K562 (cell line): ENCODE data around the gene MATN1. TPM values are rescaled to one million over a fixed set of nuclear protein-coding genes. Genes with fewer than 3 reads are reported as not detected.
A peak's percentile ranks its signal among the peaks of the same experiment; 100 is the strongest.

Experiments used
- DEAF1 ChIP-seq: fragments of 450-650 bp; formaldehyde crosslinking; IDR thresholded peaks from 2 replicates; pipeline ENCODE4 v1.4.0; 2020; ENCODE audit warnings: mild to moderate bottlenecking, moderate library complexity
- HNRNPK ChIP-seq: fragments of 200-400 bp; formaldehyde crosslinking; IDR thresholded peaks from one replicate; pipeline ENCODE4 v1.6.1; 2018; ENCODE audit warnings: mild to moderate bottlenecking, low read depth, low read length; ENCODE audit not compliant: poor library complexity, severe bottlenecking
- HOMEZ ChIP-seq: fragments of 250-450 bp; sonication (Bioruptor Pico); IDR thresholded peaks from 2 replicates; pipeline ENCODE4 v1.4.0; 2020; ENCODE audit warnings: mild to moderate bottlenecking, moderate library complexity
- IFI16 ChIP-seq: fragments of 250-450 bp; sonication (Bioruptor Pico); IDR thresholded peaks from 2 replicates; pipeline ENCODE4 v2.1.2; 2022; ENCODE audit warnings: mild to moderate bottlenecking, inconsistent platforms
- LEF1 ChIP-seq: fragments of 450-650 bp; IDR thresholded peaks from 2 replicates; pipeline ENCODE4 v1.6.1; 2016; ENCODE audit warnings: mild to moderate bottlenecking
- RFX1 ChIP-seq: fragments of 450-650 bp; IDR thresholded peaks from 2 replicates; pipeline ENCODE4 v1.6.1; 2016; ENCODE audit warnings: mild to moderate bottlenecking, moderate library complexity
- TFE3 ChIP-seq: fragments of 450-650 bp; formaldehyde crosslinking; IDR thresholded peaks from 2 replicates; pipeline ENCODE4 v1.4.0; 2020; ENCODE audit warnings: mild to moderate bottlenecking, mixed read lengths
- ZC3H8 ChIP-seq: fragments of 450-650 bp; IDR thresholded peaks from 2 replicates; pipeline ENCODE4 v1.6.1; 2017
- ZNF785 ChIP-seq: fragments of 250-450 bp; sonication (Bioruptor Pico); IDR thresholded peaks from 2 replicates; pipeline ENCODE4 v1.4.0; 2020; ENCODE audit warnings: mild to moderate bottlenecking
- polyA plus RNA-seq, 8 experiments: library from polyadenylated mRNA; depleted of rRNA in 4 of 8; stranded (reverse) in 5 of 8; unstranded in 3 of 8; fragments of >200 nt; fragmentation: Nextera tagmentation in 2 of 8; fragmentation: Illumina TruSeq in 1 of 8; extraction: Ambion mirVana in 2 of 8; extraction: Trizol in 1 of 8; gene quantifications; 2 replicates each; pipeline versions ENCODE4 v1.2.1 to v1.2.3, GENCODE V29; 2011 to 2014; ENCODE audit warnings: inconsistent platforms in 1 of 8, missing spikeins in 1 of 8
- total RNA-seq, 7 experiments: library from RNA; depleted of rRNA in 6 of 7; stranded (reverse); fragments of >200 nt in 6 of 7; fragmentation: Illumina TruSeq in 2 of 7; extraction: Trizol in 2 of 7; gene quantifications; 2 replicates each; pipeline versions ENCODE4 v1.2.1 to v1.2.3, GENCODE V29; 2011 to 2021; ENCODE audit warnings: low replicate concordance in 1 of 7
- TF ChIP-seq, protein P1 (sequence below): sonication (generic); formaldehyde crosslinking; IDR thresholded peaks from 2 replicates; pipeline ENCODE4 v1.8.0; 2023; ENCODE audit warnings: mild to moderate bottlenecking, missing genetic modification reagents
- TF ChIP-seq, protein P2 (sequence below): fragments of 450-650 bp; IDR thresholded peaks from 2 replicates; pipeline ENCODE4 v1.7.1; 2018; ENCODE audit warnings: mild to moderate bottlenecking, low read depth; ENCODE audit not compliant: partially characterized antibody
- TF ChIP-seq, protein P3 (sequence below): sonication (generic); formaldehyde crosslinking; IDR thresholded peaks from 2 replicates; pipeline ENCODE4 v1.8.1; 2023; ENCODE audit warnings: missing genetic modification reagents, mild to moderate bottlenecking, borderline replicate concordance

MATN1 gene
- total and polyA plus RNA-seq, 9 of the 15 experiments (the other 6 are each of a cell fraction or from before 2014, with no cell fraction given), result 0.10 to 2.3 (median 1.2) TPM

GRCh38 chr1:30756545-30757351 is 33.4 kb upstream of the MATN1 start (continued):
- TF ChIP-seq, protein P1, sequence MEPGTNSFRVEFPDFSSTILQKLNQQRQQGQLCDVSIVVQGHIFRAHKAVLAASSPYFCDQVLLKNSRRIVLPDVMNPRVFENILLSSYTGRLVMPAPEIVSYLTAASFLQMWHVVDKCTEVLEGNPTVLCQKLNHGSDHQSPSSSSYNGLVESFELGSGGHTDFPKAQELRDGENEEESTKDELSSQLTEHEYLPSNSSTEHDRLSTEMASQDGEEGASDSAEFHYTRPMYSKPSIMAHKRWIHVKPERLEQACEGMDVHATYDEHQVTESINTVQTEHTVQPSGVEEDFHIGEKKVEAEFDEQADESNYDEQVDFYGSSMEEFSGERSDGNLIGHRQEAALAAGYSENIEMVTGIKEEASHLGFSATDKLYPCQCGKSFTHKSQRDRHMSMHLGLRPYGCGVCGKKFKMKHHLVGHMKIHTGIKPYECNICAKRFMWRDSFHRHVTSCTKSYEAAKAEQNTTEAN, result no peak
- TF ChIP-seq ZNF785 (CRISPR knock-in tag), result no peak
- TF ChIP-seq LEF1, result no peak; the same call in 1 of the 2 replicates
- TF ChIP-seq IFI16 (CRISPR knock-in tag), result peak; percentile 76; the same call in 1 of the 2 replicates
- no peak for TF ChIP-seq RFX1
- no peak for TF ChIP-seq DEAF1 (CRISPR knock-in tag)
- TF ChIP-seq, protein P2, sequence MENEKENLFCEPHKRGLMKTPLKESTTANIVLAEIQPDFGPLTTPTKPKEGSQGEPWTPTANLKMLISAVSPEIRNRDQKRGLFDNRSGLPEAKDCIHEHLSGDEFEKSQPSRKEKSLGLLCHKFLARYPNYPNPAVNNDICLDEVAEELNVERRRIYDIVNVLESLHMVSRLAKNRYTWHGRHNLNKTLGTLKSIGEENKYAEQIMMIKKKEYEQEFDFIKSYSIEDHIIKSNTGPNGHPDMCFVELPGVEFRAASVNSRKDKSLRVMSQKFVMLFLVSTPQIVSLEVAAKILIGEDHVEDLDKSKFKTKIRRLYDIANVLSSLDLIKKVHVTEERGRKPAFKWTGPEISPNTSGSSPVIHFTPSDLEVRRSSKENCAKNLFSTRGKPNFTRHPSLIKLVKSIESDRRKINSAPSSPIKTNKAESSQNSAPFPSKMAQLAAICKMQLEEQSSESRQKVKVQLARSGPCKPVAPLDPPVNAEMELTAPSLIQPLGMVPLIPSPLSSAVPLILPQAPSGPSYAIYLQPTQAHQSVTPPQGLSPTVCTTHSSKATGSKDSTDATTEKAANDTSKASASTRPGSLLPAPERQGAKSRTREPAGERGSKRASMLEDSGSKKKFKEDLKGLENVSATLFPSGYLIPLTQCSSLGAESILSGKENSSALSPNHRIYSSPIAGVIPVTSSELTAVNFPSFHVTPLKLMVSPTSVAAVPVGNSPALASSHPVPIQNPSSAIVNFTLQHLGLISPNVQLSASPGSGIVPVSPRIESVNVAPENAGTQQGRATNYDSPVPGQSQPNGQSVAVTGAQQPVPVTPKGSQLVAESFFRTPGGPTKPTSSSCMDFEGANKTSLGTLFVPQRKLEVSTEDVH, result no peak
- TF ChIP-seq, protein P3, sequence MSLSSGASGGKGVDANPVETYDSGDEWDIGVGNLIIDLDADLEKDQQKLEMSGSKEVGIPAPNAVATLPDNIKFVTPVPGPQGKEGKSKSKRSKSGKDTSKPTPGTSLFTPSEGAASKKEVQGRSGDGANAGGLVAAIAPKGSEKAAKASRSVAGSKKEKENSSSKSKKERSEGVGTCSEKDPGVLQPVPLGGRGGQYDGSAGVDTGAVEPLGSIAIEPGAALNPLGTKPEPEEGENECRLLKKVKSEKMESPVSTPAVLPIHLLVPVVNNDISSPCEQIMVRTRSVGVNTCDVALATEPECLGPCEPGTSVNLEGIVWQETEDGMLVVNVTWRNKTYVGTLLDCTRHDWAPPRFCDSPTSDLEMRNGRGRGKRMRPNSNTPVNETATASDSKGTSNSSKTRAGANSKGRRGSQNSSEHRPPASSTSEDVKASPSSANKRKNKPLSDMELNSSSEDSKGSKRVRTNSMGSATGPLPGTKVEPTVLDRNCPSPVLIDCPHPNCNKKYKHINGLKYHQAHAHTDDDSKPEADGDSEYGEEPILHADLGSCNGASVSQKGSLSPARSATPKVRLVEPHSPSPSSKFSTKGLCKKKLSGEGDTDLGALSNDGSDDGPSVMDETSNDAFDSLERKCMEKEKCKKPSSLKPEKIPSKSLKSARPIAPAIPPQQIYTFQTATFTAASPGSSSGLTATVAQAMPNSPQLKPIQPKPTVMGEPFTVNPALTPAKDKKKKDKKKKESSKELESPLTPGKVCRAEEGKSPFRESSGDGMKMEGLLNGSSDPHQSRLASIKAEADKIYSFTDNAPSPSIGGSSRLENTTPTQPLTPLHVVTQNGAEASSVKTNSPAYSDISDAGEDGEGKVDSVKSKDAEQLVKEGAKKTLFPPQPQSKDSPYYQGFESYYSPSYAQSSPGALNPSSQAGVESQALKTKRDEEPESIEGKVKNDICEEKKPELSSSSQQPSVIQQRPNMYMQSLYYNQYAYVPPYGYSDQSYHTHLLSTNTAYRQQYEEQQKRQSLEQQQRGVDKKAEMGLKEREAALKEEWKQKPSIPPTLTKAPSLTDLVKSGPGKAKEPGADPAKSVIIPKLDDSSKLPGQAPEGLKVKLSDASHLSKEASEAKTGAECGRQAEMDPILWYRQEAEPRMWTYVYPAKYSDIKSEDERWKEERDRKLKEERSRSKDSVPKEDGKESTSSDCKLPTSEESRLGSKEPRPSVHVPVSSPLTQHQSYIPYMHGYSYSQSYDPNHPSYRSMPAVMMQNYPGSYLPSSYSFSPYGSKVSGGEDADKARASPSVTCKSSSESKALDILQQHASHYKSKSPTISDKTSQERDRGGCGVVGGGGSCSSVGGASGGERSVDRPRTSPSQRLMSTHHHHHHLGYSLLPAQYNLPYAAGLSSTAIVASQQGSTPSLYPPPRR (CRISPR knock-in tag), result no peak
- peak; percentile 3; the same call in 1 of the 2 replicates for TF ChIP-seq TFE3
- 0 out of 2 replicates have a peak, but pooled peaks have one; percentile 54 for TF ChIP-seq HOMEZ (CRISPR knock-in tag)
- TF ChIP-seq HNRNPK, result no peak
- no peak for TF ChIP-seq ZC3H8
